Measurements from ENCODE around the gene PEMT. TPM values are rescaled to one million over a fixed set of nuclear protein-coding genes. Genes with fewer than 3 reads are reported as not detected.
"Not testable (repeated sequence)": the region's sequence is repeated elsewhere in the genome, so short reads cannot be mapped to it uniquely, and the experiment has no call there.

Gene PEMT, protein sequence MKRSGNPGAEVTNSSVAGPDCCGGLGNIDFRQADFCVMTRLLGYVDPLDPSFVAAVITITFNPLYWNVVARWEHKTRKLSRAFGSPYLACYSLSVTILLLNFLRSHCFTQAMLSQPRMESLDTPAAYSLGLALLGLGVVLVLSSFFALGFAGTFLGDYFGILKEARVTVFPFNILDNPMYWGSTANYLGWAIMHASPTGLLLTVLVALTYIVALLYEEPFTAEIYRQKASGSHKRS
- polyA plus RNA-seq (ENCODE audit: insufficient read length) = 28.1 TPM
- long read RNA-seq, donor 1, transcript PEMT-213 (2 exons, 383 nt) = minor isoform, 5 of 25 reads
- long read RNA-seq, donor 1, transcript PEMT-201 (7 exons, 1,013 nt) = major isoform, 19 of 25 reads
- long read RNA-seq, donor 1, partial matches to known transcripts = 0 of 25 reads
- long read RNA-seq, donor 1, other reads (novel, unspliced or antisense) = 0 of 25 reads
- long read RNA-seq, donor 2, transcript PEMT-201 (7 exons, 1,013 nt) = major isoform, 15 of 18 reads
- long read RNA-seq, donor 2, partial matches to known transcripts = 0 of 18 reads
- long read RNA-seq, donor 2, other reads (novel, unspliced or antisense) = 0 of 18 reads
- long read RNA-seq, donor 3, transcript PEMT-201 (7 exons, 1,013 nt) = major isoform, 20 of 21 reads
- long read RNA-seq, donor 3, partial matches to known transcripts = 0 of 21 reads
- long read RNA-seq, donor 3, other reads (novel, unspliced or antisense) = 0 of 21 reads
- long read RNA-seq, donor 4, partial matches to known transcripts = 0 of 4 reads
- long read RNA-seq, donor 4, other reads (novel, unspliced or antisense) = 0 of 4 reads
- long read RNA-seq, donor 5, transcript PEMT-201 (7 exons, 1,013 nt) = major isoform, 30 of 31 reads
- long read RNA-seq, donor 5, partial matches to known transcripts = 0 of 31 reads
- long read RNA-seq, donor 5, other reads (novel, unspliced or antisense) = 0 of 31 reads
- long read RNA-seq, donor 6, transcript PEMT-201 (7 exons, 1,013 nt) = major isoform, 21 of 34 reads
- long read RNA-seq, donor 6, partial matches to known transcripts = 9 of 34 reads
- long read RNA-seq, donor 6, other reads (novel, unspliced or antisense) = 0 of 34 reads
- long read RNA-seq, donor 7, transcript PEMT-201 (7 exons, 1,013 nt) = major isoform, 23 of 37 reads
- long read RNA-seq, donor 7, transcript PEMT-213 (2 exons, 383 nt) = minor isoform, 9 of 37 reads
- long read RNA-seq, donor 7, partial matches to known transcripts = 0 of 37 reads
- long read RNA-seq, donor 7, other reads (novel, unspliced or antisense) = 5 of 37 reads
- long read RNA-seq, donor 8, transcript PEMT-201 (7 exons, 1,013 nt) = major isoform, 6 of 6 reads
- long read RNA-seq, donor 8, partial matches to known transcripts = 0 of 6 reads
- long read RNA-seq, donor 8, other reads (novel, unspliced or antisense) = 0 of 6 reads

DNA sequence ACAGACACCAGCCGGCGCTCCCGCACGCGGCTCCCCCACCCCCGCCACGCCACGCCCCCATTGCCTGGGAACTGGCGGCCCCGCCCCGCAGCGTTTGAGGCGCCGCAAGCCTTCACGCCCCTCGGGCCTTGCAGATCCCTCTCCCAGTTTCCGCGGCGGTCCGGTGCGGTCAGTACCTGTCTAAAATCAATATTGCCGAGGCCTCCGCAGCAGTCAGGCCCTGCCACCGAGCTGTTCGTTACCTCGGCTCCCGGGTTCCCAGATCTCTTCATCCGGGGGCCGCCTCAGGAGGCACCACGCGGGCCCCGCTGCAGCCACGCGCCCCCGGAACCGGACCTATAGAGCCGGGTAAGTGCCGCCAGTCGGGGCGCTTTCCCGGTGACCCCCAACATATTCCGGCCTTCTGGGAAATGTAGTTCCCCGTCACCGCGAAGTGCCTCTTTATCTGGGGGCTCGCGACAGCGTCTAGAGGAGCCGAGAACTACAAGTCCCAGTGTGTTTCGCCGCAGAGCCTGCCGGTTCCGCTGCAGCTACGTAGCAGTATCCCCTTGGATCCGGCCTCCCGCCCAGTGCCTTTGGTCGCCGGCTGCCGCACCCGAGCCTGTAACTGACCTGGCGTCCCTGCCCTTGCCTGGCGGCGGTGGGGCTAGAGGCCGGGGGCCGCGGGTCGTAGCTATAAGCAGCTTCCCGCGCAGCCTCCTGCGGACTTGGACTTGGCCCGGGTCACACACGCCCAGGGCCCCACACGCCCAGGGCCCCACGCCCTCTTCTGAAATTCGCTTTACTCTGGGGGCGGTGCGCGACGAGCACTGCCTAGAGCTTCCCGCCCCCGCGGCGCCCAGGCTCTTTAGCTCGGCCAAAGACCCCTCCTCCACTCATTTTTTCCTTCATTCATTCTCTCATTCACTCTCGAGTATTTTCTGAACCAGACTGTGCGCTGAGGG, at the start of gene PEMT:
TSS of gene PEMT (minus strand) at position 354 of the 944 bp plus-strand sequence. CDS start at position 272, 82 bp downstream.
- DNase-seq = peak; percentile 97

DNA sequence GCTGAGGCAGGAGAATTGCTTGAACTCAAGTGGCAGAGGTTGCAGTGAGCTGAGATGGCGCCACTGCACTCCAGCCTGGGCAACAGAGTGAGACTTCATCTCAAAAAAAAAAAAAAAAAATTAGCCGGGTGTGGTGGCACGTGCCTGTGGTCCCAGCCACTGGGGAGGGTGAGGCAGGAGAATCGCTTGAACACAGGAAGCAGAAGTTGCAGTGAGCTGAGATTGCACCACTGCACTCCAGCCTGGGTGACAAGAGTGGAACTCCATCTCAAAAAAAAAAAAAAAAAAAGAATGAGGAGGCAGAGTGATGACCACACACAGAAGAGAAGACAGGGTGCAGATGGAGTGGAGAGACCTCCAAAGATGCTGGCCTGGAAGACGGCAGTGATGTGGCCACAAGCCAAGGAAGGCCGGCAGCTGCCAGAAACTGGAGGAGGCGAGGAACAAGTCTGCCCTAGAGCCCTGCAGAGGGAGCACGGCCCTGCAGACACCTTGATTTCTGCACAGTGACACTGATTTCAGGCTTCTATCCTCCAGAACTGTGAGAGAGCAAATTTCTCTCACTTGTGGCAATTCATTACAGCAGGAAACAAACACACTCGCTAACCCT, 48.3 kb upstream of the PEMT start:
- not testable (repeated sequence) for DNase-seq

DNA sequence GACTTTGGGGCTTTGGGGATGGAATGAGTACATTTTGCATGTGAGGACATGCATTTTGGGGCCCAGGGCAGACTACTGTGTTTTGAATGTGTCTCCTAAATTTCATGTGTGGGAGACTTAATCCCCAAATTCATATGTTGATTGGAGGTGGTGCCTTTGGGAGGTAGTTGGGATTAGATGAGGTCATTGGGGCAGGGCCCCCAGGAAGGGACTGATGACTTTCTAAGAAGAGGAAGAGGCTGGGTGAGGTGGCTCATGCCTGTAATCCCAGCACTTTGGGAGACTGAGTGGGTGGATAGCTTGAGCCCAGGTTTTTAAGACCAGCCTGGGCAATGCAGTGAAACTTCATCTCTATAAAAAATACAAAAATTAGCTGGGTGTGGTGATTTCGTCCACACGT, 47.0 kb upstream of the PEMT start:
- no peak for DNase-seq

DNA sequence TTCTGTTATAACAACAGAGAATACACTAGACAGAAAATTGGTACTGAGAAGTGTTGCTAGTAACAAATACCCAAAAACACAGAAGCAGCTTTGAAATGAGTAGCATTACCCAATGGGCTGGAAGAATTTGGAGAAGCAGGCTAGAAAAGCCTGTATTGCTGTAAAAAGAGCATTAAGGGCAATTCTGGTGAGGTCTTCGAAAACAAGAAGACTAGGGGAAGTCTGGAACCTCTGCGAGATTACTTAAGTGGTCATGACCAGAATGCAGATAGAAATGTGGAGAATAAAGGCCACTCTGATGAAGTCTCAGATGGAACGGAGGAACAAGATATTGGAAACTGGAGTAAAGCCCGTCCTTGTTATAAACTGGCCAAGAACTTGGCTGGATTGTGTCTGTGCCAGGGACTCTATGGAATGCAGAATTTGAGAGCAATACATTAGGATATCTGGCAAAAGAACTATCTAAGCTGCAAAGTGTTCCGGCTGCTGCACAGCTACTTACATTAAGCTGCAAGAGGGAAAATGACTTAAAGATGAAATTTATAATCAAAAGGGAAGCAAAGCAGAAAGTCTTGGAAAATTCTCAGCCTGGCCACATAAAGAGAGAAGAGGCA, 44.9 kb upstream of the PEMT start:
- DNase-seq = no peak

DNA sequence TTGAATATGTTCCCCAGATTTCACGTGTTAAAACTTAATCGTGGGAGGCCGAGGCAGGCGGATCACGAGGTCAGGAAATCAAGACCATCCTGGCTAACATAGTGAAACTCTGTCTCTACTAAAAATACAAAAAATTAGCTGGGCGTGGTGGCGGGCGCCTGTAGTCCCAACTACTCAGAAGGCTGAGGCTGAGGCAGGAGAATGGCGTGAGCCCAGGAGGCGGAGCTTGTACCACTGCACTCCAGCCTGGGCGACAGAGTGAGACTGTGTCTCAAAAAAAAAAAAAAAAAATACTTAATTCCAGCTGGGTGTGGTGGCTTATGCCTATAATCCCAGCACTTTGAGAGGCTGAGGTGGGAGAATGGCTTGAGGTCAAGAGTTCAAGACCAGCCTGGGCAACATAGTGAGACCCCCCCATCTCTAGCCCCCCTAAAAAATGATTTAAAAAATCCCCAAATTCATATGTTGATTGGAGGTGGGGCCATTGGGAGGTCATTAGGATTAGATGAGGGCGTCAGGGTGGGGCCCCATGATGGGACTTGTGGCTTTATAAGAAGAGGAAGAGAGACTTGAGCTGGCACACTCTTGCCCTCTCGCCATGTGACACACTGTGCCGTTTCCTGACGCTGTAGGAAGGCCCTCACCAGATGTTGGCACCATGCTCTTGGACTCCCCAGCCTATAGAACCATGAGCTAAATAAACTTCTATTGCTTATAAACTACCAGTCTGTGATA, 44.2 kb upstream of the PEMT start:
- DNase-seq = not testable (repeated sequence)

DNA sequence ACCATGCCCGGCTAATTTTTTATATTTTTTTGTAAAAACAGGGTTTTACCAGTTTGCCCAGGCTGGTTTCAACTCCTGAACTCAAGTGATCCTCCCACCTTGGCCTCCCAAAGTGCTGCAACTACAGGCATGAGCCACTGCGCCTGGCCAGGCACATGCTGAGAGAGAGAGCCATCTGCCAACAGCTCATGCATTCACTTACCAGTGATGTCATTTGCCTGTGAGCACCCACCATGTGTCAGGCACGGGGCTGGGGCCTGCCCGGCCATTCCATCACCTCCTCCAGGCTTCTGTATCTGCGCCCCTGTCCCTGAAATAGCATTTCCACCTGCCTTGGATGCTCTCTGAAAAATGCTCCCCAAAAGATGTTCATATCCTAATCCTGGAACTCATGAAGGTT, 43.6 kb upstream of the PEMT start:
- DNase-seq = no peak

DNA sequence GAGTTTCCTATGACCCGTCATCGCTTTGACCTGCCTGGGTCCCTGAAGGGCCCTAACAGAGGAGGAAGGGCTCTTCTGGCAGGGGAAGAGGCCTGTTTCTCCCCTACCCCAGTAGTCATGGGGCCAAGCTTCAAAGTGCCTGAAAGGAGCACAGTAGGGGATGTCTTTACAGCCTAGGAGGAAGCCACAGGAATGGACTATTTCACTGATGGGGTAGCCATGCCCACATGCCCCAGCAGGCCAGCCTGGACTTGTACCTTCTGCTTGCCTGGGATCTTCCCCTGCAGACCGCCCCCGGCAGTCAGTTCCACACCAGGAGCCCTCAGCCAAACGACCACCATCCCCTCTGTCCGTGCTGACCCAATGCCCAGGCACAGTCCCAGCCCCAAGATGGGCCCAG, 41.8 kb upstream of the PEMT start:
- no peak for DNase-seq

DNA sequence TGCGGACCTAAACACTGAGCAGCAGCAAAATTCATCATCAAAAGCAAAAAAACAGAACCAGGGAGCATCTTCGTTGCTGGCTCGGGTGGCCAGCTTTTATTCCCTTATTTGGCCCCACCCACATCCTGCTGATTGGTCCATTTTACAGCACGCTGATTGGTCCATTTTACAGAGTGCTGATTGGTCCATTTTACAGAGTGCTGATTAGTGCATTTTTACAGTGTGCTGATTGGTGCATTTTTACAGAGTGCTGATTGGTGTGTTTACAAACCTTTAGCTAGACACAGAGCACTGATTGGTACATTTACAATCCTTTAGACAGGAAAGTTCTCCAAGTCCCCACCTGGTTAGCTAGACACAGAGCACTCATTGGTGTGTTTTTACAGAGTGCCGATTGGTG, 41.2 kb upstream of the PEMT start:
- not testable (repeated sequence) for DNase-seq

DNA sequence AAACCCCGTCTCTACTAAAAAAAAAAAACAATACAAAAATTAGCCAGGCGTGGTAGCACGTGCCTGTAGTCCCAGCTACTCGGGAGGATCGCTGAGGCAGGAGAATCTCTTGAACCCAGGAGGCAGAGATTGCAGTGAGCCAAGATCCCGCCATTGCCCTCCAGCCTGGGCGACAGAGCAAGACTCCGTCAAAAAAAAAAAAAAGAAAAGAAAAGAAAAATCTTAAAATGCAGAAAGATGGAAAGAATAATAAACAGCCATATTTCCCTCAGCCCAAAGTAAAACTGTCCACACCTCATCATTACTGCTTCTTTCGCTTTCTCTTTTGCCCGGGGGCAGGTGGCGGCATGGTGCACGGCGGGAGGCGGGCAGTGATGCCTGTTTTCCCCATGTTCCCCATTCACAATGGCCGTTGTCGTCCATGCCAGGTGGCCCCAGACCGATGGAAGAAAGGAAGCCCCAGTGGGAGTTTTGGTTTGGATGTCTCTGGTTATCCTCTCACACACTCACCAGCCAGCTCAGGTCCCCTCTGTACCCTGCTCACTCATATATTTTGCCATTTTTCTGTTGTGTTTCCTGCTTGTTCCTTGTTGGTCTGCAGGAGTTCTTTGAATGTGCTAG, 37.0 kb upstream of the PEMT start:
- DNase-seq = no peak

DNA sequence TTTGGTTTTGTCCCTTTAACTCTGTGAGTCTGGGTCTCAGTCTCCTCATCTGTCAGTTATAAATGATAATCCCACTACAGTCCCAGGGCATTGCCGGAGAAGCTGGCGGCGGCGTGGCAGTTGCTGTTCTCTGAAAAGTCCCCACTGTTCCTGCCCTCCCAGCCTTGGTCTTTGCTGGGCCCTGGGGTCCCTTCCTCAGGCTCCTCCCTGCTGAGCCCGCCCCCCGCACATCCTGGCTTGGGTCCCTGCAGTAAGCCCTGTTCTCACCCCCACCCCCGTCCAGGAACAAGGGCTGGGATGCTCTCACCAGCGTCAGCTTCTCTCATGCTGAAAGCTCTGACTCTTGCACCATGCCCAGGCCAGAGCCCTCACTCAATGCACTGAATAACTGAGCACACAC, 35.3 kb upstream of the PEMT start:
- no peak for DNase-seq

DNA sequence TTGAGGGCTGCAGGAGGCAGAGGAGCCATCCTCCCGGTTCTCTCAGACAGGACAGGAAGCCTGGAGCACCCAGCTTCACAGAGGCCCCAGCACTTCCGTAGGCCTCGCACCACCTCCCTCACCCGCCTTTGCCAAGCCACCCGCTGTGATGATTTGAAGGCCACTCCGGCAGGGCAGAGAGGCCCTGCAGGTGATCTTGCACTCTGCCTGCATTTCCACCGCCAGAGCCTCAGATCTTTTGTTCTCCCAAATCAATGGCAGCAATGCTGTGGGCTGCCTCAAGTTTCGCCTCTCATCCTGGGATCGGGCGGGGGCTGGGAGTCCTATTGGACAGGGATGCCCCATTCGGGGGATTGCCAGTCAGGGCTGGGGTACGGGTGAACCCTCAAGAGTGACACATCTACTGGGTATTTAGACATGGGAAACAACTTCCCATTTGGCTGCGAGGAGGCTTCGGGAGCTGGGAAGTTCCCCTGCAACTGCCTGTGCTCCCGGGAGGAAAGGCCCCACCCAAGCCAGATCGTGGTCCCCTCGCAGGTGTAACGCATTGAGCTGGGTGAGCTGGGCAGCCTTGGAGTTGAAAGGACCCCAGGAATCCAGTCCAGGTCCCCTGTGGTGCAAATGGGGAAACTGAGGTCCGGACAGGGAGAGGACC, 34.8 kb upstream of the PEMT start:
- no peak for DNase-seq

DNA sequence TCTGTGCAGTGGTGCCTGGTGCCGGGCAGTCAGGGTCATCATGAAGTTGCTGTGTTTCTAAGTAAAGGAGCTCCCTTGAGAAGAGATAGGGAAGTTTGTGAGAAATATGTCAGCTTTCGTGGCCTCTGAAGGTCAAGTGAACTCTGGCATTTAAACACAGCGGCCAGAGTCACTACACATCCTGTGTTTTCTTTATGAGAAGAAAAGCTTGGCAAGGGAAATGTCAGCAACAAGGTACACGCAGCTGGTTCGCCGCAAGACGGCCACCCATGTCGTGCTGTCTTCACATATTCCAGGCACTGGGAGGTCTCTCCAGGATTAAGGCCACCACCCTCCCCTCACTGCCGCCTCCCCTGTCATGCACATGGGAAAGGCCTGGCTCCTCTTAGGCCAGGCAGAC, 33.2 kb upstream of the PEMT start:
- DNase-seq = no peak

DNA sequence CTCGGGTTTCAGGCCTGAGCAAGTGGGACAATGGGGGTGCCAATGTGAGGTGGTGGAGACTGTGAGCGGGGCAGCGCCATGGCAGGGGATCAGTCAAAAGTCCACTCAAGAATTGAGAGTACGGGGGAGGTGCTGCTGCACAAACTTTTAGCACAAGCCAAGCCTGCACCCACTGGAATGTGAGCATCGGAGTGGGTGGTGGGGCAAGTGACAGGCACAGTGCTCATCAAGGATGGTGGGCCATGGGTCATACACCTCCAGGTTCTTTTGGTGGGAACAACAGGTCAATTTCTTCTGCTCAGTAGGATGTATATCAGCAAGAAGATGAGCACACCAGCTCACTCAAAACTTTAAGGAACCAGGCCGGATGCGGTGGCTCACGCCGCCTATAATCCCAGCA, 32.4 kb upstream of the PEMT start:
- DNase-seq = no peak

DNA sequence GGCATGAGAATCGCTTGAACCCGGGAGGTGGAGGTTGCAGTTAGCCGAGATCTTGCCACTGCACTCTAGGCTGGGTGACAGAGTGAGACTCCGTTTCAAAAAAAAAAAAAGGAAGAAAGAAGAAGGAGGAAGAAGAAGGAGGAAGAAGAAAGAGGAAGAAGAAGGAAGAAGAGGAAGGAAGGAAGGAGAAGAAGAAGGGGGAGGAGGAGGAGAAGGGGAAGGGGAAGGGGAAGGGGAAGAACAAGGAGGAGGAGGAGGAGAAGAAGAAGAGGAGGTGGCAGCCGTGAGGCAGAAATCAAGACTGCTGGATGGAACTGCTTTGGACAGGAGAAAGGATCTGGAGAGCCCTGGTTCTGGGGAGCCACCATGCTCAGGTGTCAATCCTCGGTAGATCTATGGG, 29.7 kb upstream of the PEMT start:
- no peak for DNase-seq

DNA sequence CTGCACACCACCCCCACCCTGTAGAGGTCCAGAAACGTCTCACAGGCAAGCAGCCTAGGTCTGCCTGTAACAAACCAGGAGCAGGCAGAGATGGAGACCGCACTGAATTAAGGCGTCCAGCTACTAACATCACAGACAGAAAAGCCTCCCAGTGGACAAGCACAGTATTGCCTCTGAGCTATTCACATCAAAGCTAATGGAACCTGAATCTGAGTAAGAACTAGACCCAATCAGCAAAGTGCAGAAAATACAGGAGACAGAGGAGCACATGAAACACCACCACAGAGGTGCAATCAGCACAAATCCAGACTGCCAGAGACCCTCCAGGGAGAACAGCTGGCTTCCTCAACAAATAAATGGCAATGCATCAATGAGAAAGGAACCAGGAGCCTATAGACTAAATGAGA, 22.2 kb upstream of the PEMT start:
- DNase-seq = peak; percentile 70

DNA sequence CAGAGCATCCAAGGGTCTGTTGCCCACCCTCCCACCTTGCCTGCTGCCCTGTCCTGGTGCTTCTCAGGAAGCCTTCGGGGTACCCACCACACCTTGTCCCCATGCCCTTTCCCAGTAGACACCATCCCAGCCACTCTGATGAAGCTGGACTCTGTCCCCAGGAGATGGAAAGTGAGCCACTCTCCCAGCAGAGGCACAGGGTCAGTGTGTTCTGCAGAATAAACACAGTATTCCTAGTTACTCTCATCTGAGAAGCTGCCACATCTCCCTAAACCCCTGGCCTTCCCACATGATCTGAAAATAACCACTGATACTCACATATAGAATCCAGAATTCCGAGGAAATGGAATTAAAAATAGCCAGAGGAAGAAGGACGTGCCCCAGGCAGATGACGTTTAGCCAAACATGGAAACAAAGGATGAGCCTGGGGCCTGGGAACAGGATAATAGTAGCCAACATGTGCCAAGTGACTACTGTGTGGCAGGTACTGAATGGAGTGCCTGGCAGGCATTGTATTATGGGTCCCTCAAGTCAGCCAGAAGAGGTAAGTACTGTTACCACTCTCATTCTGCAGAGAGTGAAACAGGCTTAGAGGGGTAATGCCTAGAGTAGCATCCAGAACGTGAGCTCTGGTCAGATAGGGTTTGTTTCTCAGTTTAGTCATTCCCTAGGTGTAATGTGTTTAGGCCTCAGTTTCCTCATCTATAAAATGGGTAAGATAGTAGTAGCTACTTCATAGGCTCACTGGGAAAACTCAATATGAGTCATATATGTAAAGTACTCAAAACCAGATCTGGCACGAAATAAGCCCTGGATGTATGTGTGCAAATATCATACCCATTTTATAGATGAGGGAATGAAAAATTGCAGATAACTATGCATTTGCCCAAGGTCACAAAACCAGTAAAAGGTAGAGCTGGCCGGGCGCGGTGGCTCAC, 20.8 kb upstream of the PEMT start:
- no peak for DNase-seq

DNA sequence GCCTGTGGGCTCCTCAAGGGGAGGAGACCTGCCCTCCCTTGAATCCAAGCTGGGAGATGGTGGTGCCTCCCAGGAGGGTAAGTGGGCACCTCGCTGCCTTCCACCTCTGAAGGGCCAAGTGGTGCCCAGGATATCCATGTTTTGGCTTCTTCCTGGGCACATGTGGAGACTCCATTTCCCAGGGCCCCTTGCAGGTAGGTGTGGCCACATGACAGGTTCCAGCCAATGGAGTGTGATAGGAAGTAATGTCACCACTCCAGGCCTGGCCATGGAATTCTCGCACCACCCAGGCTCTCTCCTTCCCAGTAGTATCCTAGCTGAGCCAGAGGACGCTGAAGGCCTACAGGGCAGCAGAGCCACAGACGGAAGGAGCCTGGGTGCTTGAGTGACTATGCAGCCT, 17.6 kb upstream of the PEMT start:
- no peak for DNase-seq
